Adrenal gland (tissue), 12 donors: ENCODE data around the gene TSLP. TPM values are rescaled to one million over a fixed set of nuclear protein-coding genes. Genes with fewer than 3 reads are reported as not detected.

Experiments used
- DNase-seq, 7 donors: peaks; one replicate each; pipeline ENCODE4 v3.0.0-alpha.2; 2019 to 2020
- H3K27ac ChIP-seq, 5 donors: fragments of 200-600 bp; sonication (generic) in 4 of 5; 1 replicate in 3 of 5; 2 replicates in 2 of 5; pipeline versions ENCODE4 v1.5.1 to v1.8.0; 2016 to 2020; ENCODE audit warnings: mild to moderate bottlenecking in 1 of 5
- H3K27me3 ChIP-seq: fragments of 200-600 bp; 2 replicates; pipeline ENCODE4 v1.8.0; 2021
- H3K36me3 ChIP-seq, 2 donors: fragments of 200-600 bp; replicated peaks in 1 of 2; 1 replicate in 1 of 2; 2 replicates in 1 of 2; pipeline versions ENCODE4 v1.5.1 to v1.8.0; 2018 to 2022
- H3K4me1 ChIP-seq, 2 donors: fragments of 200-600 bp; replicated peaks in 1 of 2; 1 replicate in 1 of 2; 2 replicates in 1 of 2; pipeline versions ENCODE4 v1.5.1 to v1.8.0; 2018 to 2021
- H3K4me3 ChIP-seq, 4 donors: fragments of 200-600 bp; sonication (generic) in 3 of 4; one replicate each; pipeline ENCODE4 v1.5.1; 2016 to 2018
- H3K9me3 ChIP-seq, 3 donors: fragments of 200-600 bp; sonication (generic) in 1 of 3; replicated peaks in 1 of 3; 1 replicate in 2 of 3; 2 replicates in 1 of 3; pipeline versions ENCODE4 v1.5.1 to v1.8.0; 2016 to 2021
- POLR2A ChIP-seq, 2 donors: fragments of 450-650 bp; IDR thresholded peaks; one replicate each; pipeline ENCODE4 v1.6.1; 2017; ENCODE audit warnings: antibody characterized with exemption in 2 of 2, mild to moderate bottlenecking in 2 of 2, moderate library complexity in 1 of 2
- WGBS, 4 donors: extraction: QIAGEN DNeasy Blood & Tissue Kit in 2 of 4; methylation state at CpG; one replicate each; pipeline versions ENCODE4 v1.1.5 to v1.1.7; 2013 to 2017; 5-methylcytosine and 5-hydroxymethylcytosine counted together
- intact Hi-C, 2 donors: fragments of 100-400 bp; cut with DNase I; formaldehyde crosslinking; loops; one replicate each; pipeline versions ENCODE4 v1.14.1 to v1.15.0; 2022 to 2023
- polyA plus RNA-seq, 3 donors: library from polyadenylated mRNA; stranded (reverse); fragments of 200-250 nt in 2 of 3; fragments of 350-450 nt in 1 of 3; fragmentation: Illumina TruSeq in 1 of 3; extraction: RNeasy Lipid Tissue Mini Kit (QIAGEN cat#74804) in 1 of 3; gene quantifications; one replicate each; pipeline ENCODE4 v1.2.3, GENCODE V29; 2013 to 2014
- total RNA-seq, 9 donors: library from RNA; depleted of rRNA in 4 of 9; stranded (reverse); fragments of >200 nt in 4 of 9; fragments of 120-200 nt in 1 of 9; fragmentation: NEBNext Ultra II Directional in 1 of 9; extraction: Animal tissue kit (Norgen Biotek cat#: 25700) in 1 of 9; gene quantifications; one replicate each; pipeline versions ENCODE4 v1.1.0 to v1.2.4, GENCODE V29; 2013 to 2023
- TF ChIP-seq, protein P1 (sequence below), 6 experiments: fragments of 450-650 bp in 4 of 6; fragments of 200-600 bp in 2 of 6; sonication (generic) in 1 of 6; IDR thresholded peaks; 1 replicate in 5 of 6; 2 replicates in 1 of 6; pipeline versions ENCODE4 v1.5.1 to v1.8.0; 2016 to 2021; ENCODE audit warnings: antibody characterized with exemption in 6 of 6, mild to moderate bottlenecking in 2 of 6, moderate library complexity in 1 of 6
- donor health status: healthy with polysubstance abuse.
- donor health status: Bipolar disorder and iron deficiency.
- donor health status: DM: yes; HTN: yes; CAD: no.
- donor health status: DM: no; HTN: no; CAD: no.
- donor health status: DM: no; HTN: no; CAD: no.
- donor health status: DM: yes; HTN: yes; CAD: no.

TSLP gene
- total and polyA plus RNA-seq, 12 donors, result 0.06 to 1.7 (median 0.87) TPM; not detected in 1

DNA sequence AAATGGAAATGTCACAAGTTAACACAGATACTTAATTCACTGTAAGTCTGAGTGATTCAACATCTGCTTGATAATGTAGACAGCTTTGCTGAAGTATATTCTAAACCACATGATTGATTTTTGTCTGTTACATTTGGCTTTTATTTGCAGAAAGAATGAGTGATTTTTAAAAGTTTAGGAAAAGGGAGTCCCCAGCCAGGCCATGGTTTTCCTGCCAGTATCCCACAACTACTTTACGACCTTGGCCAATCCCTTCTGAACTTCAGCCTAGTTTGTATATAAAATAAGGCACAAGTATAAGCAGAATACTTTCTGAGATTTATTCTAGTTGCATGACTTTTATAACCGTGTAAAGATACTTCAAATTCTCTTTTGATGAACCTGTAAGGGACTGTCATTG lies 47.7 kb downstream of the TSLP start:
- H3K27me3 ChIP-seq, result no peaks in the 10 kb centered on the region
- no peak for TF ChIP-seq POLR2A (IDR thresholded peaks at IDR 0.05)
- TF ChIP-seq, protein P1, sequence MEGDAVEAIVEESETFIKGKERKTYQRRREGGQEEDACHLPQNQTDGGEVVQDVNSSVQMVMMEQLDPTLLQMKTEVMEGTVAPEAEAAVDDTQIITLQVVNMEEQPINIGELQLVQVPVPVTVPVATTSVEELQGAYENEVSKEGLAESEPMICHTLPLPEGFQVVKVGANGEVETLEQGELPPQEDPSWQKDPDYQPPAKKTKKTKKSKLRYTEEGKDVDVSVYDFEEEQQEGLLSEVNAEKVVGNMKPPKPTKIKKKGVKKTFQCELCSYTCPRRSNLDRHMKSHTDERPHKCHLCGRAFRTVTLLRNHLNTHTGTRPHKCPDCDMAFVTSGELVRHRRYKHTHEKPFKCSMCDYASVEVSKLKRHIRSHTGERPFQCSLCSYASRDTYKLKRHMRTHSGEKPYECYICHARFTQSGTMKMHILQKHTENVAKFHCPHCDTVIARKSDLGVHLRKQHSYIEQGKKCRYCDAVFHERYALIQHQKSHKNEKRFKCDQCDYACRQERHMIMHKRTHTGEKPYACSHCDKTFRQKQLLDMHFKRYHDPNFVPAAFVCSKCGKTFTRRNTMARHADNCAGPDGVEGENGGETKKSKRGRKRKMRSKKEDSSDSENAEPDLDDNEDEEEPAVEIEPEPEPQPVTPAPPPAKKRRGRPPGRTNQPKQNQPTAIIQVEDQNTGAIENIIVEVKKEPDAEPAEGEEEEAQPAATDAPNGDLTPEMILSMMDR (IDR thresholded peaks at IDR 0.05), result no peak
- no peaks in the 10 kb centered on the region for H3K4me1 ChIP-seq
- H3K4me3 ChIP-seq, result no peak overlapping the region
- H3K36me3 ChIP-seq, result peaks cover 0 to 49% of the 10 kb centered on the region in 2 donors
- WGBS, 4 donors, result 55 to 81% (median 63%) methylated on average over 2 of the region's 2 CpGs
- DNase-seq, result no peak
- no peak overlapping the region for H3K27ac ChIP-seq
- intact Hi-C loops, result no loop called here
- H3K9me3 ChIP-seq, result no peaks in the 10 kb centered on the region

DNA sequence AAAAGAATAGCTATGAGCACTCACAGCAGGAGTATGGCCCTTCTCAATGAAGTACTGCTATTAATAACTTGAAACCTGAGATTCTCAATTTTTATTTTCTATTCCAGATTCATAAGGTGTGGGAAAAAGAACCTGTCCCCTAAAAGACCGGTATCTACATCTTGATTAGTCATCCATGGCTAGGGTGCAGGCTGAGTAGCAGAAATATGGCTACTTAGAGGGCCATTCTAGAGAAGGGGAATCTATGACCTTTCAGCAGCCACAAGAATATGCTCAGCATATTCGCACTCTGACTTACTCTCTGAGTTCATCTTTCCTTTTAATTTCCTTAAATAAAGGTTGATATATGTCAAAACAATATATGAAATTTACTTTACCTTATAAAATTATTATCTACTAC lies 48.3 kb downstream of the TSLP start:
- DNase-seq, result no peak
- no peak for TF ChIP-seq POLR2A (IDR thresholded peaks at IDR 0.05)
- TF ChIP-seq, protein P1 (IDR thresholded peaks at IDR 0.05), result no peak
- Histone ChIP-seq H3K27ac (no peak overlapping the region), H3K36me3 (peaks cover 0 to 53% of the 10 kb centered on the region in 2 donors), H3K27me3 (no peaks in the 10 kb centered on the region), H3K4me3 (no peak overlapping the region), H3K4me1 (no peaks in the 10 kb centered on the region), H3K9me3 (no peaks in the 10 kb centered on the region)
- WGBS, 4 donors, result 94 to 100% (median 95%) methylated on average over 2 of the region's 2 CpGs
- intact Hi-C loops, result no loop called here

DNA sequence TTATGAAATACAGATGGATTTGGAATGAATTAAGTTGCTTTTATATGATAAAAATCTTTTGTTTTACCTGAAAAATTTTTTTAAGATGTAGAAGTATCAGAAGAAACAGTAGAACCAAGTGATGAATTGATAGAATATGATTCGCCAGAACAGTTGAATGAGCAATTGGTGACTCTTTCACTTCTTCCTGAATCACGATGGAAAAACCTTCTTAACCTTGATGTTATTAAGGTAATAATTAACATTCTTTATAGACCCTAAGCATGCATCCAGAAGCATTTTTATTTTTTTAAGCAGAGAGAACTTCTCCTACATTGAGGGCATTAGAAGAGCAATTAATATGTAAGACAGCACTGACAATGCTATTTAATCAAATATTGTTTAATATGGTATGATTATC lies 49.4 kb downstream of the TSLP start:
- no peaks in the 10 kb centered on the region for H3K9me3 ChIP-seq
- H3K27ac ChIP-seq, result no peak overlapping the region
- WGBS, 4 donors, result 68 to 81% (median 74%) methylated on average over 2 of the region's 2 CpGs
- peaks cover 0 to 57% of the 10 kb centered on the region in 2 donors for H3K36me3 ChIP-seq
- TF ChIP-seq, protein P1 (IDR thresholded peaks at IDR 0.05), result no peak
- TF ChIP-seq POLR2A (IDR thresholded peaks at IDR 0.05), result no peak
- H3K27me3 ChIP-seq, result no peaks in the 10 kb centered on the region
- intact Hi-C loops, result no loop called here
- H3K4me3 ChIP-seq, result no peak overlapping the region
- no peaks in the 10 kb centered on the region for H3K4me1 ChIP-seq
- DNase-seq, result no peak

DNA sequence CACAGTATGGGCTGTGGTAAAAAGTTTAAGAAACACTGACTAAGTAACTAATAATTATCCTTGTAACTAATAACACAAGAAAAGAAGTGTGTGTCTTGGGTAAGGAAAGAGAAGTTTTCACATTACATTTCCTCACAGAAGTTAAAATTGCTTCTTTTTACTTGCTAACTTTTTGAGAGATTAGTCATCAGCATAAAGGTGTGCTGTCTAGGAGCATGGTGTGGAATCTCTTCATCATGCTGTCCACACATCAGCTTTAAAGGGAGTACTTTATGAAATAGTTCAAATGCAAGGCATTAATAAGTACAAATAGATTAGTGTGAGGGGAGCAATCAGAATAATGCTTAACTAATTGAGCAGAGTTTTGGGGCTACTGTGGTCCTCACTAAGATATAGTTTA lies 50.4 kb downstream of the TSLP start:
- Histone ChIP-seq H3K9me3 (no peaks in the 10 kb centered on the region), H3K36me3 (peaks cover 0 to 62% of the 10 kb centered on the region in 2 donors), H3K4me3 (no peak overlapping the region), H3K27ac (no peak overlapping the region), H3K4me1 (no peaks in the 10 kb centered on the region), H3K27me3 (no peaks in the 10 kb centered on the region)
- no peak for TF ChIP-seq POLR2A (IDR thresholded peaks at IDR 0.05)
- TF ChIP-seq, protein P1 (IDR thresholded peaks at IDR 0.05), result no peak
- intact Hi-C loops, result no loop called here
- DNase-seq, result no peak
